NCI-H524 treated with DMSO at 0.1 percent for 48 hours (cell line): ENCODE measurements around the gene STAT6.

Experiments
- DNase-seq: peaks from one replicate; lab custom pipeline; 2025; lab: John Stamatoyannopoulos, UW

STAT6 gene

DNA sequence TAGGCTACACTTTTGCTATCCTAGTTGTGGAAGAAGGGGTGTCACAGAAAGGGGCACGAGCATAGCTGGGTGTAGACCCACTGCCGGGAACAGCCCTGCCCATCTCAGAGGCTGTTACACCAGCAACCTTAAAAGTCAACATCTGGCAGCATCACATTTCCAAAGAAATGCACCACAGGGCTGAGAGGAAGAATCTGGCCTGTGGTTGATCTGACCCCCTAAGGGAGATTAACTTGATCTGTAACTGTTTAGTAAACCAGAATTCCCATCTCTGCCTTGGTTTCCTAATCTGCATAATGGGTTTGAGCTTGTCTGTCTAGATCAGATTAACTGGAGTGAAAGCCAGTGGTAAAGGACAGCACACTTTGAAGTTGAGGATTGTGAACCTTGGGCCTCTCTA lies 34.9 kb upstream of the STAT6 start:
- no peak for DNase-seq

DNA sequence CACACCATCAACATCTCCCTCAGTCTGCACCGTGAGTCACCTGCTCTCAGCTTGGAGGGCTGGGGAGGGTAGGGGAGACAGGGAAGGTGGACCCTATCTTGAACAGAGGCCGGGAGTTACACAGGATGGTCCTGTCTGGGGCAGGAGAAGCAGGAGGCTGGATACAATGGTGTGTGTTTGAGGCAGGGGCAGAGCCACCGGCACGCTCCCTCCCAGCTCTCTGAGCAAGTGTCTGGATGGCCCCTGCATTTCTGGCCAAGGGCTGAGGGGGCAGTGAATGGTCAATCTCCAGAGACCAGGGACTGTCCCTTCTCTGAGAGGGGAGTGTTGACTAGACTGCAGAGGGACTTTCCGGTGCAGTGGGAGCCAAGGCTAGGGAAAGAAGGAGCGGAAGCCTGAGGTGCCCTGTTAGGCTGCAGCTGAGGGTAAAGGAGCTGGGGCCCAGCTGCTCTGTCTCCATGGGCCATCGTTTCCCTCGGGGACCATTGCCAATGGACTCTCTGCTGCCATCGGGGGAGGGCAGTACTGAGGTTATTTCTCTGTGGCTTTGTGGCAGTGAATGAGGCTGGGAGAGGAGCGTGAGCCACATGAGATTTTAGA lies 34.4 kb upstream of the STAT6 start:
- no peak for DNase-seq

DNA sequence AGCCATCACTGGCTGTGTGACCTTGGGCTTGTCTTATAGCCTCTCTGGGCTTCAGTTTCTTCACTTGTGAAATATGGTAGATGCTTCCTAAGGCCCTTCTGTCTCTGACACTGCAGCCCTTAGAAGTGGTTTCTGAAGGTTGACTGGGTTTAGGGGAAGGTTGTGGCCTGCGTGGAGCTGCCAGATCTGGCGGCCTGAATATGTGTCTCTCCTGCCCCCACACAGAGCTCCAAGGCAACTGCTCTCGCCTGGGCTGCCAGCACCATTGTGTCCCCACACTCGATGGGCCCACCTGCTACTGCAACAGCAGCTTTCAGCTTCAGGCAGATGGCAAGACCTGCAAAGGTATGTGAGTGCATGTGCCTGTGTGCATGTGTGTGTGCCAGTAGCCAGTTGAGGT lies 32.3 kb upstream of the STAT6 start:
- no peak for DNase-seq

DNA sequence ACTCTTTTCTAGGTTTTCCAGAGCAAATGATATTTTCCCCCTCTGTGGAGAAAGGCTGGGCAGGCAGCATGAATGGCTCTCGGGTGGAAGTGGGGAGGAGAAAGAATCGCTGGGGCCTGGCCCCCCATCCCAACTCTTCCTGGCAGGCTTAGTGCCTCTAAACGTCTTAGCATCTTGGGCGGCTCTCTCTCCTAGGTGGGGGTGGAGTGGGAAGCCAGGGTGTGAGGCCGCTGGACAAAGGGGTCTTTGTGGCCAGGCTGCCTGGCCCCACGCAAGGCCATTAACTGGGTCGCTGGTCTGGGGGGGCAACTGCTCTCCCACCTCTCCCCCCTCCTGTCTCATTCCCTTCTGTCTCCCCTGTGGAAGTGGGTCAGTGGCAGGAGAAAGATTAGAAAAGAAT lies 31.6 kb upstream of the STAT6 start:
- no peak for DNase-seq

DNA sequence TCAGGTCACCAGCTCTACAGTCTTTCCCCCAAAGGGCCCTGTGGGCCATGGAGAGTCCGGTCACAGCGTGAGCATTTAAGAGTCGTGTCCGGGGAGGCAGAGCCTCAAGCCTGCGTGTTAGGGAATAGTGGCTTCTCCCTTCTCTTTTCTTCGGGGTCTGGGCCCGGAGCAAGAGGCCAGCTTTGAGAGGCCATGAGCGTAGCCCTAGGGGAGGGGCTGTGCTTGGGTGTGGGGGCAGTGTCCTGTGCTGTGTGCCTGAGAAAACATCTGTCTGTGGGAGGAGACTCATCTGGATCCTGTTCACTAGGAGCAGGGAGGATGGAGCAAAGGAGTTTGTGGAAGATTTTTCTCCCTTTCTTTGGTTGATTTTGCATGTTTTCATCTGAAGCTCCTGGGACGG lies 31.0 kb upstream of the STAT6 start:
- DNase-seq, result no peak

DNA sequence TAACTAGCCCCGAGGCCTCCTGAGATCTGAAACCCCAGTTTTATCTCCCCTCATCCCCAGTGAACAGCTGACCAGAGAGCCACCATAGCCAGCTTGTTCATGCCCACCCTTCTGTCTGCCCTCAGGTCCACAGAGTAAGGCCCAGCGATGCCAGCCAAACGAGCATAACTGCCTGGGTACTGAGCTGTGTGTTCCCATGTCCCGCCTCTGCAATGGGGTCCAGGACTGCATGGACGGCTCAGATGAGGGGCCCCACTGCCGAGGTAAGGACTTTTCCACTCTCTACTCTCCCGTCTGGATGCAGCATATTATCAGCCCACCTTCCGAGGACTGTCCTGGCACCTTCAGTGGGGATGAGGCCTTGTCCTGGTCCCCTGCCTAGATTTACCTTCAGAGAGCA lies 30.1 kb upstream of the STAT6 start:
- DNase-seq, result no peak

DNA sequence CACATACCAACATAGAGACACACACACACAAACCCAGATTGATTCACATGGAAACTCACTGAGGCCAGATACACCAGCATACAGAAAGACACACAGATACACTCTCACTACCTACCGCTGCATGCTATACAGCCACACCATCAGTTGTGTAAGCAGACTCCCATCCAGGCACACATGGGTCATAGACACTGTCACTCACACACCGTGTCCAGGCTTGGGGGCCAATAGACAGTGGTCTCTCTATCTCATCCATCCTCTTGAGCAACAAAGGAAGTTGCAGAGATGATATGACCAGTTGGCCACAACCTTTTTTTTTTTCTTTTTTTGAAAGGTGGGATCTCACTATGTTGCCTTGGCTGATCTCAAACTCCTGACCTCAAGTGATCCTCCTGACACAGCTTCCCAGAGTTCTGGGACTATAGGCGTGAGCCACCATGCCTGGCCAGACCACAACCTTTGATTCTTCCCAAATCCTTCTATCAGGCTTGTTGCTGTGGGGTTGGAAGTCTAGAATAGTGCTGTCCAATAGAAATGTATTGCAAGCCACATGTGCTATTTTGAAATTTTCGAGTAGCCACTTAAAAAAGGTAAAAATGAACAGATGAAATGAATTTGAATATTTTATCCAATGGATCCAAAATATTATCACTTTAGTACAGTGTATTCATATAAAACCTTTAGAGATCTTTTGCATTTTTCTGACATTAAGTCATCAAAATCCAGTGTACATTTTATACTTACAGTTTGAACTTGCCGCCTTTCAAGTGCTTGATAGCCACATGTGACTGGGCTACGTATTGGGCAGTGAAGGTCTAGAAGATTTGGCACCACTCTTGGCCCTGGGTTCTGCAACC lies 28.9 kb upstream of the STAT6 start:
- DNase-seq, result no peak

DNA sequence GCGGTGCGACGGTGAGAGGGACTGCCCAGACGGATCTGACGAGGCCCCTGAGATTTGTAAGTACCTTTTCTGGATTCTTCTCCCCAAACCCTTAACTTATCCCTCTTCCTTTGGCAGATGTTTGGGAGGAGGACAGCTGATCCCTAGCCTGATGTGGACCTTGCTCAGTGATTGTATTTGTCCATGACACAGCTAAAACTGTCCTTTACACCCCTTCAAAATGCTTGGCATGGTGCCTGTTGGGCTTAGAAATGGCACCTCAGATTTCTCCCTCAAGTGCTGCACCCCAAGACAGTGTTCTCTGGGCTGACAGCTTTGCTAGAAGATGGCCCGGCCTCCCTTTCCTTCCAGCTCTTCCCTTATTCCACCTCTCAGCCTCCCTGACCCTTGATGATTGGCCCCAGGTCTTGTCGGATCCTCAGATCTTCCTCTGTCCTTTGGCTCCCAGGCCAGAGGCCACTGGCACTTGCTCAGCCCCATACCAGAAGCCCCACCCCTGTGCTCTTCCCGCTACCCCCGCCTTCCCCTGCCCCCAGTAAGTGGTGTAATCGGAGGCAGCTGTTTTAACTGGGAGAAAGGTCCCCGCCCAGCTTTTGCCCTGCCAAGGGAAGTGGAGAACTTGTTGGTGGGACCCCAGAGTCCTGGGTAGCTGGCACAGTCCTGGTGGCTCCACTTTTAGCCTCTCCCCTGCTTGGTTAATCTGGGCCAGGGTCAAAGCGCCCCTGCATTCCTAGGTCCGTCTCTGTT lies 27.5 kb upstream of the STAT6 start:
- no peak for DNase-seq

DNA sequence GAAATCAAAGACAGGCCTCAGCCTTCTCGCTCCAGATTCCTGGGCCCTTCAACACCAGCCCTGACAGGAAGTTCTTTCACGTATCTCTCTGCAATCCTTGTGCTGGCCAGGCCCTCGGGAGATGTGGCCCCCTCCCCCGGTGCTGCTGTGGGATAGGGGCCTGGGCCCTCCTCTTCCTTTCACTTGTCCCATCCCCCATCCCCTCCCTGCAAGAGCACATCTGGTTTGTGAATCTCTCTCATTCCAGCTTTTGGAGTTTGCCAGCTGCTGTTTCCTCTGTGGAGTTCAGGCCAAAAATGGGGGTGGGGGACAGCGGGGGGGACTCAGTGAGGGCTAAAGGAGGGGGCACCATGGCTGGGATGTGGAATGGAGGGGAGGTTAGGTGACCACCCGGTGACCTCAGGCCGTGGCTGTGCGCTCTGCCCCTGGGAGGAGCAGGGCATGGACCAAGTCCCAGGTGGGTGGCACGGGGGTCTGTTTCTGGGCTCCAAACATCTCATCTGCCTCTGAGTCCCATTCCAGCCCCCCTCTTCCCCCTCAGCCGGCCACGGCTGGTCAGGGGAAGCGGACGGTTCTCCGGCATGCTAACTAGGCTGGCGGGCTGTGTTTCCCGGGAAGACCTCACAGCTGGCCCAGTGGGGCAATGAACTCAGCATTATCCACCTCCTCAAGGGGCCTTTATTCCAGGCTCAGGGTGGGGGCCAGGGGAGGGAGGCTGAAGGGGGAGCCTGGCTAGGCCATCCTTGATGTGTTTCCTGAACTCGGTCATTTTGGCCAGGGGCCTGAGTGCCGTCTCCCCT lies 24.6 kb upstream of the STAT6 start:
- no peak for DNase-seq

DNA sequence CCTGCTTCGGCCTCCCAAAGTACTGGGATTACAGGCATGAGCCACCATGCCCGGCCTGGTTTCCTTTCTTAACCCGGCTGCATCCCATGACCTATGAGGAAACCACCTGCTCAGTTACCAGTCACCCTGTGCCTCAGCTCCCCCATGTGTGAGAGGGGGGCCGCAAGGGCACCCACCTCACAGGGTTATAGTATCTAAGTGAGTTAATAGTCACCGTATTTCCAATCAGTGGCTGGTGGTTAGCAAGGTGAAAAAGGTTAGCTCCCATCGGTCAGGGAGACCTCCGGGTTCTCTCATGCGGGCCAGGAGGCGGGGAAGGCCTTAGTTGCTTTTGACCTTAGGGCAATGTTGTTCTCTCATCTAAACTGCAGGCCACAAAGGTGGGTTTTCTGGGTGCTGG lies 23.8 kb upstream of the STAT6 start:
- DNase-seq, result no peak

DNA sequence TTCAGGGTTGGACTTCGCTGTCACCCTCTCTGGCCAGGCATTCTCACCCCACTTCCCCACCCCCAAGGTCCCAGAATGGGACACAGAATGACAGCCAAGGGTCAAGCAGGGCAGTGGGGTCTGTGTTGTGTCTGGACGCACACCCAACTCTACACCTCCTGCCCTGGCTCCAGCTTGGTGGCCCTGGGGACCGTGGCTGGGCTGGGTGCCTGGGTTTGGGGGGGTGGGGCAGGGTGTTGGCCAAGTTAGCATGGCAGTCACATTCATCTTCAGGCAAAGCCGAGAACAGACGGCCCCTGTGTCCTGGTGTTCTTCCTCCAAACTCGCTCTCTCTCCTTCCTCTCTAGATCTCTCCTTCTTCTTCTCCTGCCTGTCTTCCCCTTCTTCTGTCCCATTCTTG lies 22.8 kb upstream of the STAT6 start:
- no peak for DNase-seq

DNA sequence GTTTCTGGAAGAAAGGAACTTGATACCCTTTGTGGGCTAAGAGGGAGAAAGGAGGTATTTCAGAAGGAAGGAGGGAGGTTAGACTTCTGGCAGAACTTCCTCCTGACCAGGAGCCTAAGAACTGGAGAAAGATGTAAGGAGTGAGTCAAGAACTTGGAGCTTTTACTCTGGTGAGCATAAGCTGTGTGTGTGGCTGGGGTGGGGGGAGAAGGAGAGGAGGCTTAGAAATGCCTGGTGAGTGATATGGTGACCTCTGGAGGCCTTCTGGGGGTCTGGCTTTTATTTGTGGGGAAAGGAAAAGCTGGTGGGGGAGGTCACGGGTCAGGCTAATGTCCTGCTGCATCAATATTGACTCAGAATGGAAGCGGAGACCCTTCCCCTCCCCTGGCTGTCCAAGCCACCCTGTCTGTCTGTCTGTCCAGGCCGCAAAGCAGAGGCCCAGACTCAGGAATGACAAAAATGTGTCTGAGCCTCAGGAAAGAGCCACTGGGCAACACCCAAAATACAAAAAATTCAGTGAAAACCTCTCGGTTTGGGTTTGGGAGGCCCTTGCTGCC lies 21.9 kb upstream of the STAT6 start:
- no peak for DNase-seq

DNA sequence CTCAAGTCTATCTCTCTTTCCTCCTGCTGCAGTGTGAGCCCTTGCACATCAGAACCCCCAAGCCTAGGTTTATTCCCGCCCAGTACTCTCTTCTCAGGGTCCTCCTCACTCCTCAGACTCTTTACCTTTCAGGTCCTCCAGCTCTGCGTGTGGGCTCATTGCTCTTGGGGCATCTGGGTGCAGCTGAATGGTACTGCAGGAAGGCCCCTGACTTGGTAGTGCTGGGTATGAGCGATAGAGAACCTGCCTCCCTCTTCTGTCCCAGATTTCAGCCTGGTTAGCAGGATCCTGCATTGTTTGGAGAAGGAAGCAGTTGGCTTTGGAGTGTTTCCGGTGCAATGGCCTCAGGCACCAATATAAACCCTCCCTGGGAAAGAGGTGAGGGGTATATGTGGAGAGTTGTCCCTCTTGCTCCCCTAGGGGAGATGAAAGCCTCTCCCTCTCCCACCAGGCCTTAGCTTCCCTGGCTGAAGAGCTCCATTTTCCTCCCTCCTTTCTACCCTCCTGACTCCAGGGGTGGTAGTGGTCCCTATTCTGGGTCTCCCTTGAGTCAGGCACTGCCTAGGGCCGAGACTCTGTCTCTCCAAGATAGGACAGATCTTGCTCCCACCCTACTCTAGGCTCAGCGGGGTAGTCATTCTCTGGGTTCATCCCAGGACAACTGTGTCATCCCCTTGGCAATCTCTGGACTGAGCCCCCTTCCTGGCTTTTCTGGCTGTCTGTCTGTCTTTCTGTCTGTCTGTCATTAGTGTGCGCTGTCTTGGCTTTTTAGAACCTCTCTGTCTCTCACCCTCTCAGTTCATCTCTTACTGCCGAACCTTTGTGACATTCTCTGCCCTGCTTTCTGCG lies 21.0 kb upstream of the STAT6 start:
- DNase-seq, result no peak

DNA sequence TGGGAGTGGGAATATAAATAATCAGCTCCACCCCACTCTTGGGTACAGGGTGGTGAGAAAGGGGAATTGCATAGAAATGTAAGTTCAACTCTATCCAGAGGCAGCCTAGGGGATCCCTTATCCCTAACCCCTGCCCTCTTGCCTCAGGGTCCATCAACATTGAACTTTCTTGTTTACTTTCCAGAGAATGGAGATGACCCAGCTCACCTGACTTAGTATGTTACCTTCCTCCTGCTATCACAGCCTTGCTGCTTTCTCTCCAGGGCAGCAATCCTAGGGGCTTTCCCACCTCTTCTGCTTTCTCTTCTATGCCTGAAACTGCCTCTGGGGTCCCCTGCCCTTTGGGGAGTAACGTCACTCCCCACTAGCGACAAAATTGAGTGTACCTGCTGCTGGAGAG lies 19.8 kb upstream of the STAT6 start:
- DNase-seq, result no peak

DNA sequence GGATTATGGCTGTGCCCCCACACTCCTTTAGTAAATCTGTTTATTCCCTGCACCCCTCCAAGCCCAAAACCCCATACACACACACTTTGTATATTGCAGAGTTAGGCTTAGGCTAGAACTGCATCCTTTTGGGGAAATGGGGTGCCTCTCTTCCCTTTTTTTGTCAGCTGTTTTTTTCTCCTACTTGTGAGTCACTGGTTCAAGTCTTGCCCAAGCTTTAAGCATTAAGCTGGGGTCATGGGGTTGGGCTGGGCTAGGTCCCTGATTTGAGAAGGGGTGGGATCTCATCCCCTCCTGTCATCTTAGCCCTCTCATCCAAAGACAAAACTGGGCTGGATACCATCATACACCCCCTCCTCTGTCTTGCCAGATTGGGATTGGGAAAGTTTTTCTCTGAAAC lies 18.7 kb upstream of the STAT6 start:
- DNase-seq, result no peak

DNA sequence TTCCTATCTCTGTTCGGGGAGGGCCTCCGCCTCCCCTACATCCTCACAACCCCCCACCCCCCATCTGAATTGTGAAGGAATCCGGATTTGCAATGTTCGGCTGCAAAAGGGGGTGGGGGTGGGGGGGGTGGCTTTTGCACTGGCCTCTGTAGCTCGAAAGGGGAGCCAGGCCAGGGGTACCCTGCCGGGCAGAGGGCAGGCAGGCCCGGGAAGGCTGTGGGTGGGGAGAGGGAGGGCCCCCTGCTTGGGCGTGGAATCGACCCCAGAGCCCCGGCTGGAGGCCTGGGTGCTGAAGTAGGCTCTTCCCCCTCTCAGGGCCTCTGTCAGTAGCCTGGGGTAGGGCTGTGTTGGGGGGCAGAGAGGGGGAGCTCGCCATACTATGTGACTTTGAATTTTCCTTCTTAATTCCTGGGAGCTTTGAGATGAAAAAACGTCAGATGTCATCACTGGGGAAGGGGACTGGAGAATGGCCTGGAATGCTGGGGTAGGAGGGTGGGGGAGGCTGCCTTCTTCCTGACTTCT lies 18.2 kb upstream of the STAT6 start:
- no peak for DNase-seq

DNA sequence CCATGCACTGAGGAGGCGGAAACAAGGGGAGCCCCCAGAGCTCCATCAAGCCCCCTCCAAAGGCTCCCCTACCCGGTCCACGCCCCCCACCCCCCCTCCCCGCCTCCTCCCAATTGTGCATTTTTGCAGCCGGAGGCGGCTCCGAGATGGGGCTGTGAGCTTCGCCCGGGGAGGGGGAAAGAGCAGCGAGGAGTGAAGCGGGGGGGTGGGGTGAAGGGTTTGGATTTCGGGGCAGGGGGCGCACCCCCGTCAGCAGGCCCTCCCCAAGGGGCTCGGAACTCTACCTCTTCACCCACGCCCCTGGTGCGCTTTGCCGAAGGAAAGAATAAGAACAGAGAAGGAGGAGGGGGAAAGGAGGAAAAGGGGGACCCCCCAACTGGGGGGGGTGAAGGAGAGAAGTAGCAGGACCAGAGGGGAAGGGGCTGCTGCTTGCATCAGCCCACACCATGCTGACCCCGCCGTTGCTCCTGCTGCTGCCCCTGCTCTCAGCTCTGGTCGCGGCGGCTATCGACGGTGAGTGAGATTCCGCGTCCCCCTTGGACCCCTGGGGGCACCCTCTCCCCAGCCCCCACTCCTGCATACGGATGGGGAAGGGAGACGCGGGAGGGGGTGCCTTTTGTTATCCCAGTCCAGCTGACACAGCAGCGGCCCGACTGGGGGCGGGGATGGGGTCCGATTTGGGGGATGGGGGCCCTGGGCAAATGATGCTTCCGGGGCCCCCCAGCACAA lies 17.5 kb upstream of the STAT6 start:
- no peak for DNase-seq

DNA sequence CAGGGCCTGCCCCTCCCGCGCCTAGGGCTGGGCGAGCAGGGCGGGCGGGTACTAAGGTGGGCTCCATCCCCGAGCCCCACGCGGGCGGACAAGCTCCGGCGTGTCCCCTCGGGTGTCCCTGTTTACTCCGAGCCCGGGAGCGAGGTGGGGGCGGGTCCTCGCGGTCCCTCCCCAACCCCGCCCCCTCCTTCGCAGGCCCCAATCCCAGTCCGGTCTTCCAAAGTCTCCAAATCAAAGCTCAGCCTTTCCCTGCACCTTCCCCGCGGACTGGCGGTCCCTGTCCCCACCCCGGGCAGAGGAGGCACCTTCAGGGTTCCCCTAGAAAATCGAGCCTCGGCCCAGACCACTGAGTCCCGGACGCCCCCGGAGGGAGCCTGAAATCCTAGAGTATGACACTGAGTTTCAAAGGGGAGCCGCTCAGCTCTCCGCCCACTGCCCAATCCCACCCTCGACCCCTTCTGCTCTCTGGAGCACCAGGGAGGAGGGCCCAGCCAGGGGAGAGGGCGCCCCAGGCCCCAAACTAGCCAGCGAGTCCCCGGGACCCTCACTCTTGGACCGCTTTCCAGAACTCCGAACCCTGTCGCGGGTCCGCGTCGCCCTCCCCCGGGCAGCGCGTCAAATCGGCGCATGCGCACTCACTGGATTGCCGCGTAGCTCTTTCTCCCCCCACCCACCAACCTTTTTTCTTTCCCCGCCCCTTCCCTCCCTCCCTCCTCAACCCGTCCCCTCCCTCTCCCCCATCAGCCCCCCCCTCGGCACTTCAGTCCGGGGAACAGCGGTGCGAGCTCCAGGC lies 16.8 kb upstream of the STAT6 start, which contains the start of gene LRP1:
LRP1 (plus strand) TSS at position 758 of the 793 bp plus-strand sequence. CDS start 482 bp downstream, outside the sequence.
- no peak for DNase-seq

DNA sequence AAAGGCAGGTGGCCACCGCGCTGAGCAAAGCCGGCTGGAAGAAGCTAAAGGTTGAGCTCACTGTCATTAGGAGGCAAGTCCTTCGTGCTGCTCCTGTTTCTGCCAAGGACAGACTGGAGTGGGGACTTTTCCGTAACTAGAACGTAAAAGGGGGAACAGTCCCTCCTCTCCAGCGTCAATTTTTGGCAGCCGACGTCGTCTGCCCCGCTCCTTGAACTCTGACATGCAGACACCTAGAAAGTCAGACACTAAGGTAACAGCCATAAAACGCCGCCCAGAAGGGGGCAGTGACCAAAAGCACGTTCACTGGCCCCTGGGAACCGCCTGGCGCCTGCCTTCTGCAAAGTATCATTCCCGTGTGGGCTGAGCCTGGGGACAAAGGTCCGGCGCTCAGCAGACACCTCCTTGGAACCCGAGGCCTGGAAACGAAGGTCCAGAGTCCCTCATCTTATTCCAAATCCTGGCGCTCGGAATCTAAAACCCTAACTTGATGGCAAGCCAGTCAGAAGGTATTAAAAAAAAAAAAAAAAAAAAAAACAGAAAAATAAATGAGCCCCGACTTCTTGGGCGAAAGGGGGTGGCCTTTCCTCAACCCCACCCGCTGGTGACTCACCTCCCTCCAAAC lies 16.1 kb upstream of the STAT6 start:
- DNase-seq, result peak; percentile 4
